Right hindlimb (tissue), 1 donor: ENCODE data around the gene TAF11L3.
"Not testable (repeated sequence)": the region's sequence is repeated elsewhere in the genome, so short reads cannot be mapped to it uniquely, and the experiment has no call there.

Source experiments
- DNase-seq: peaks from one replicate; pipeline ENCODE4 v3.0.0-alpha.2; 2018

Gene TAF11L3

GRCh38 chr5:17518067-17518466 lies at the start of gene TAF11L3:
TSS of gene TAF11L3 (plus strand) at chr5:17518367.
- not testable (repeated sequence) for DNase-seq

- no peak for DNase-seq
Observed at GRCh38 chr5:17470064-17470463, 48.1 kb upstream of the TAF11L3 start.

DNA sequence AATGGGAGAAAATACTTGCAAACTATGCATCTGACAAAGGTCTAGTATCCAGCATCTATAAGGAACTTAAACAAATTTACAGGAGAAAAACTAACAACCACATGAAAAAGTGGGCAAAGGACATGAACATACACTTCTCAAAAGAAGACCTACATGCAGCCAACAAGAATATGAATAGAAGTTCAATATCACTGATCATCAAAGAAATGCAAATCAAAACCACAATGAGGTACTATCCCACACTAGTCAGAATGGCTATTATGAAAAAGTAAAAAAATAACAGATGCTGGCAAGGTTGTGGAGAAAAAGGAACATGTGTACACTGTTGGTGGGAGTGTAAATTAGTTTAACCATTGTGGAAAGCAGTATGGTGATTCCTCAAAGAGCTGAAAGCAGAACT lies 43.1 kb upstream of the TAF11L3 start:
- not testable (repeated sequence) for DNase-seq

- no peak for DNase-seq
Observed at GRCh38 chr5:17477043-17477442, 41.1 kb upstream of the TAF11L3 start.

DNA sequence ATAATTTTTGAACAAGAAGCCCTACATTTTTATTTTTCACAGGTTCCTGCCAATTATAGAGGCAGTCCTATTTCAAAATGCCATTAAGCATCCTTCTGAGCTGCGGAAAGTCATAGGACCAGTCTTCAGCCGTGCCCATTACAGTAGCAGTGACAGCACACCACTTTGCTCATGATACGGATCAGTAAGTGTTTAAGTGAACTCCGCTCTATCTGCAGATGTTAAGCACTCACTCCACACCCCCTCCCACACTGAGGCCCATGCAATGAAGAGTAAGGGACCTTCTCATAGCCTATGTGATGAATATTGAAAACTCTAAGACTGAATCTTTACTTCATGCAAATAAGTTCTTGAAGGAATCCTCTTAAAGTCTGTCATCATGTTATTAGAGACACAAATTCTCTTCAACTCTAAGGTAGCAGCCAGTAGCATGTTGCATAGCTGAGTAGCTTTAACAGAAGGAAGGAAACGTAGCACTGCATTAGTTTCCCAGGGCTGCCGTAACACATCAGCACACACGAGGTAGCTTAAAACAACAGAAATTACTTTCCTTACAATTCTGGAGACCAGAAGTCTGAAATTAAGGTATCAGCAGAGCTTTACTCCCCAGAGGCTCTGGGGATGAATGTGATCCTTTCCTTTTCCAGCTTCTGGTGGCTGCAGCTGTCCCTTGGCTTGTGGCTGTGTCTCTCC lies 40.4 kb upstream of the TAF11L3 start:
- DNase-seq: no peak

GRCh38 chr5:17481378-17481777 lies 36.8 kb upstream of the TAF11L3 start:
- no peak for DNase-seq

GRCh38 chr5:17482790-17483189 lies 35.4 kb upstream of the TAF11L3 start:
- no peak for DNase-seq

- DNase-seq: not testable (repeated sequence)
Observed at GRCh38 chr5:17486464-17487173, 31.5 kb upstream of the TAF11L3 start.

- no peak for DNase-seq
Observed at GRCh38 chr5:17487174-17487512, 31.0 kb upstream of the TAF11L3 start.

DNA sequence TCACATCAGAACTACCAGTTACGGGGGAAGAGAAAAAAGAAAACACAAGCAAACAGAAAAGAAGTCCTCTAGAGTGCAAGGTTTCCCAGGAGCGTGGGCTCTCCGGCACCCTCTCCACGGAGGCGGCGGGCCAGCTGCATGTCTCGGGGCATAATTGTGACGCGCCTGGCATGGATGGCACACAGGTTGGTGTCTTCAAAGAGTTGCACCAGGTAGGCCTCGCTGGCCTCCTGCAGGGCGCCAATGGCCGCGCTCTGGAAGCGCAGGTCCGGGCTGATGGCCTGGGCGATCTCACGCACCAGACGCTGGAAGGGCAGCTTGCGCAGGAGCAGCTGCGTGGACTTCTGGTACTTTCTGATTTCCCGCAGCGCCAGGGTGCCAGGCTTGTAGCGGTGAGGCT lies 26.9 kb upstream of the TAF11L3 start:
- DNase-seq: not testable (repeated sequence)

GRCh38 chr5:17492770-17493169 lies 25.4 kb upstream of the TAF11L3 start:
- DNase-seq: no peak

- DNase-seq: no peak
Observed at GRCh38 chr5:17497446-17497845, 20.7 kb upstream of the TAF11L3 start.

- DNase-seq: not testable (repeated sequence)
Observed at GRCh38 chr5:17497931-17498330, 20.2 kb upstream of the TAF11L3 start, which contains the start of gene TAF11L2. TSS of gene TAF11L2 (plus strand) at chr5:17498231.

GRCh38 chr5:17511775-17512325 lies 6.3 kb upstream of the TAF11L3 start:
- DNase-seq: no peak

DNA sequence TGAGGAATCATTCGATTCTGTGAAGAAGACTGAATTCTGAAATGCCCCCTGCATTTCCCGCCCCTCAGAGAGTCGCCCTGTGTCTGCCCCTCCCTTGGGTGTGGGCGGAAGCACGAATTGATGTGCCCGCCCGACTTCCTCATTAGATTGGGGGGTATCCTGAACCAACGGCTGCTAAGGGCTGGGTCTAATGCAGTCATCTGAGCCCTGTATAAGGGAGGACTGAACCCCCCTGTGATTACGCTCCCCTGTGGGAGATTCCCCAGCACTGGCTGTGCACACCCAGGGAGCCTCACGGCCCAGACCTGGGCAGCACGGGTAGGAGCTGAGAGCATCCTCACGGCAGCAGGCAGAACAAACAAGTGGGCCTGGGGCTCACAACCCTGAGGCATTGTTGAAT lies 641 bp upstream of the TAF11L3 start:
- not testable (repeated sequence) for DNase-seq

- DNase-seq: not testable (repeated sequence)
Observed at GRCh38 chr5:17519508-17519907, 1.3 kb downstream of the TAF11L3 start.

- not testable (repeated sequence) for DNase-seq
Observed at GRCh38 chr5:17521501-17521900, 3.3 kb downstream of the TAF11L3 start, which contains the start of gene TAF11L4. TSS of gene TAF11L4 (plus strand) at chr5:17521801.

- DNase-seq: not testable (repeated sequence)
Observed at GRCh38 chr5:17524935-17525334, 6.8 kb downstream of the TAF11L3 start, which contains the start of gene TAF11L5. TSS of gene TAF11L5 (plus strand) at chr5:17525235.

DNA sequence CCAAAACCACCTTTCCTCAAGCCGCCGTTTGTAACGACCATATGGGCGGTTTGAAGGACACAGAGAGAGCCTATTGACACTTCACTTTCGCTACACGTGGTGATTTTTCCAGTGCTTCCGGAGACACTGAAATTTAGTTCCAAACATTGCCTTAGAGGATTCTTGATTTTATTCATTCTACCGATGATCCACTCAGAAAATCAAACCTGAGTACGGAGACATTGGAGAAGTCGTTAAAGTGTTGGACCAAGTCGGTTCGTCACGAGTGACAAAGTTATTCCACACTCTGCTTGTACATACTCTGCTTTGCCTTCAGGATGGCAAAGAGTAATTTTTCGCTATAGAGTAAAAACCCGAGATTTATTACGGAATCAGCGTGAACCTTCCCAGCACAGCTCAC lies 8.3 kb downstream of the TAF11L3 start:
- not testable (repeated sequence) for DNase-seq

DNA sequence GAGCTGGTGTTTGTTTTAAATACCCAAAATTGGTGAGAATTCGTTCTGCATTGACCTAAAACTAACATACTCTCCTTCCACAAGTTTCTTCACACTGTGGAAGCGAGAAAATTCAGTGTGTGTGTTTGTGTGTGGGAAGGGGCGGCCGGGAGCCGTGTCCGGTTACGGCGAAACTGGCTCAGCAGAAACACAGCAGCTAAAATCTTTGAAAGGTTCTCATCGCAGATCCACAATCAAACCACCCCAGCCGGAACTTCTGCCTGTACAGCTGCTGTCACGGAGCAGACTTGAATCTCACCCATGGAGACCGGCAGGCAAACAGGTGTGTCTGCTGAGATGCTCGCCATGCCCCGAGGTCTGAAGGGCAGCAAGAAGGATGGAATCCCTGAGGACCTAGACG lies 10.2 kb downstream of the TAF11L3 start, which contains the start of gene TAF11L6:
Gene TAF11L6 (plus strand): TSS at position 301 of the 400 bp plus-strand sequence.
- not testable (repeated sequence) for DNase-seq
